T-cell (primary cell): ENCODE measurements around the gene DAZL. TPM values are rescaled to one million over a fixed set of nuclear protein-coding genes. Genes with fewer than 3 reads are reported as not detected.

Experiments
- ATAC-seq, 4 experiments: fragments of 200-7000 bp in 3 of 4; fragments of 150-1000 bp in 1 of 4; cut with Tn5 transposase; replicated peaks in 1 of 4; 1 replicate in 3 of 4; 2 replicates in 1 of 4; pipeline ENCODE4 v1.10.0; 2021; ENCODE audit warnings: moderate library complexity in 3 of 4, mild to moderate bottlenecking in 2 of 4, moderate number of reproducible peaks in 1 of 4
- CTCF ChIA-PET, 2 donors: fragments of 300-600 bp; sonication (Branson Sonifier 250); formaldehyde crosslinking; loops; one replicate each; lab custom pipeline; 2022; ENCODE audit warnings: antibody characterized with exemption in 2 of 2; lab: Charles Lee
- POLR2A ChIA-PET, 2 donors: fragments of 300-600 bp; sonication (Branson Sonifier 250); formaldehyde crosslinking; loops; one replicate each; lab custom pipeline; 2022; ENCODE audit warnings: antibody characterized with exemption in 2 of 2; lab: Charles Lee
- DNase-seq, 35 experiments: peaks; one replicate each; pipeline versions ENCODE4 v3.0.0 to v3.0.0-alpha.2; 2013 to 2023
- H3K27ac ChIP-seq: one replicate; pipeline ENCODE4 v1.5.1; 2013; ENCODE audit warnings: low read length
- H3K27me3 ChIP-seq, 2 experiments: replicated peaks in 1 of 2; 1 replicate in 1 of 2; 2 replicates in 1 of 2; pipeline versions ENCODE4 v1.6.1 to v1.7.0; 2013; ENCODE audit warnings: low read length in 1 of 2, mixed read lengths in 1 of 2; ENCODE audit not compliant: control insufficient read depth in 2 of 2, insufficient read depth in 2 of 2; ENCODE audit errors: extremely low read depth in 1 of 2
- H3K36me3 ChIP-seq, 2 donors: 1 replicate in 1 of 2; 2 replicates in 1 of 2; pipeline versions ENCODE4 v1.6.1 to v1.7.0; 2013; ENCODE audit warnings: low read length in 1 of 2; ENCODE audit not compliant: control insufficient read depth in 2 of 2, insufficient read depth in 1 of 2; ENCODE audit errors: extremely low read depth in 1 of 2
- H3K4me1 ChIP-seq, 2 experiments: 1 replicate in 1 of 2; 2 replicates in 1 of 2; pipeline versions ENCODE4 v1.6.1 to v1.7.0; 2013; ENCODE audit warnings: low read length in 2 of 2, mixed read lengths in 1 of 2; ENCODE audit not compliant: insufficient read depth in 2 of 2, control insufficient read depth in 1 of 2; ENCODE audit errors: extremely low read depth in 1 of 2
- H3K4me3 ChIP-seq, 2 donors: 1 replicate in 1 of 2; 2 replicates in 1 of 2; pipeline versions ENCODE4 v1.5.1 to v1.7.0; 2013; ENCODE audit warnings: mild to moderate bottlenecking in 2 of 2, low read length in 1 of 2, moderate library complexity in 1 of 2; ENCODE audit not compliant: control insufficient read depth in 1 of 2; ENCODE audit errors: extremely low read depth in 1 of 2
- H3K9me3 ChIP-seq: 2 replicates; pipeline ENCODE4 v1.7.0; 2013
- H3K27ac Mint-ChIP-seq, 2 donors: one replicate each; pipeline ENCODE4 v1.8.0; 2020 to 2021; ENCODE audit warnings: mild to moderate bottlenecking in 2 of 2, mixed read lengths in 2 of 2
- H3K27me3 Mint-ChIP-seq, 2 donors: one replicate each; pipeline ENCODE4 v1.8.0; 2021 to 2022; ENCODE audit warnings: mixed read lengths in 2 of 2
- H3K36me3 Mint-ChIP-seq: one replicate; pipeline ENCODE4 v1.8.0; 2021; ENCODE audit warnings: mixed read lengths
- H3K4me1 Mint-ChIP-seq, 3 donors: one replicate each; pipeline ENCODE4 v1.8.0; 2020 to 2022; ENCODE audit warnings: mixed read lengths in 3 of 3, mild to moderate bottlenecking in 1 of 3
- H3K4me3 Mint-ChIP-seq, 3 donors: one replicate each; pipeline ENCODE4 v1.8.0; 2020 to 2022; ENCODE audit warnings: mild to moderate bottlenecking in 3 of 3, mixed read lengths in 3 of 3, moderate library complexity in 3 of 3
- H3K9me3 Mint-ChIP-seq, 3 donors: one replicate each; pipeline ENCODE4 v1.8.0; 2020 to 2022; ENCODE audit warnings: mixed read lengths in 3 of 3
- WGBS: methylation state at CpG from one replicate; pipeline ENCODE4 v1.1.5; 2013; ENCODE audit warnings: missing lambda C conversion rate; ENCODE audit not compliant: insufficient coverage; 5-methylcytosine and 5-hydroxymethylcytosine counted together
- total RNA-seq, 35 experiments: library from RNA in 6 of 35; stranded (reverse) in 6 of 35; fragments of 120-200 nt in 1 of 35; gene quantifications; one replicate each; pipeline versions ENCODE4 v1.2.1 to v1.2.4 and lab custom pipeline; 2013 to 2026

Gene DAZL
- total RNA-seq, 5 donors from 2014 or later (not counting 1 experiment from before 2014, with no cell fraction given) = not detected

GRCh38 chr3:16550305-16550675 is 54.9 kb downstream of the DAZL start:
- no peak overlapping the region for H3K4me3 Mint-ChIP-seq
- WGBS = no CpG with 5 or more reads among the region's 4 CpGs
- no peaks in the 10 kb centered on the region for H3K9me3 Mint-ChIP-seq
- no peaks in the 10 kb centered on the region for H3K36me3 Mint-ChIP-seq
- CTCF ChIA-PET = interaction anchor here (0.5 to 1.9 kb wide), 13 partner anchors 24 to 721 kb away, joined by 3 to 15 read pairs (median 4); partner anchors contain the start of genes DPH3 (in 1 of the 2) and OXNAD1 (in 1 of the 2)
- POLR2A ChIA-PET = interaction anchor here in 1 of 2 donors (1.0 kb wide), 2 partner anchors 264 to 282 kb away, joined by 4 read pairs; no protein-coding TSS in a partner anchor
- peaks cover 0 to 4% of the 10 kb centered on the region in 2 experiments for H3K27me3 ChIP-seq
- no peak overlapping the region for H3K27ac ChIP-seq
- H3K4me3 ChIP-seq = no peak overlapping the region
- no peak overlapping the region for H3K27ac Mint-ChIP-seq
- peaks cover 6 to 9% (median 6%) of the 10 kb centered on the region in 3 donors for H3K4me1 Mint-ChIP-seq
- H3K36me3 ChIP-seq = no peaks in the 10 kb centered on the region
- peaks cover 3 to 9% of the 10 kb centered on the region in 2 donors for H3K27me3 Mint-ChIP-seq
- H3K4me1 ChIP-seq = peaks cover 2 to 8% of the 10 kb centered on the region in 2 experiments
- no peaks in the 10 kb centered on the region for H3K9me3 ChIP-seq
- no peak for DNase-seq
- no peak for ATAC-seq

- H3K27me3 ChIP-seq = peaks cover 0 to 4% of the 10 kb centered on the region in 2 experiments
- ATAC-seq (no peak), DNase-seq (no peak)
- no CpG with 5 or more reads among the region's 4 CpGs for WGBS
- Mint-ChIP-seq H3K4me3 (no peak overlapping the region), H3K36me3 (no peaks in the 10 kb centered on the region), H3K4me1 (peaks cover 6 to 9% (median 6%) of the 10 kb centered on the region in 3 donors), H3K9me3 (no peaks in the 10 kb centered on the region), H3K27ac (no peak overlapping the region), H3K27me3 (peaks cover 3 to 9% of the 10 kb centered on the region in 2 donors)
- CTCF ChIA-PET = interaction anchor here in 1 of 2 donors (0.6 to 1.3 kb wide), 2 partner anchors 263 to 267 kb away, joined by 3 to 6 read pairs; no protein-coding TSS in a partner anchor
- H3K4me3 ChIP-seq = no peak overlapping the region
- POLR2A ChIA-PET = no interaction called here
- H3K9me3 ChIP-seq = no peaks in the 10 kb centered on the region
- H3K36me3 ChIP-seq = no peaks in the 10 kb centered on the region
- no peak overlapping the region for H3K27ac ChIP-seq
- peaks cover 2 to 9% of the 10 kb centered on the region in 2 experiments for H3K4me1 ChIP-seq
Observed at GRCh38 chr3:16548721-16549120, 56.5 kb downstream of the DAZL start.

DNA sequence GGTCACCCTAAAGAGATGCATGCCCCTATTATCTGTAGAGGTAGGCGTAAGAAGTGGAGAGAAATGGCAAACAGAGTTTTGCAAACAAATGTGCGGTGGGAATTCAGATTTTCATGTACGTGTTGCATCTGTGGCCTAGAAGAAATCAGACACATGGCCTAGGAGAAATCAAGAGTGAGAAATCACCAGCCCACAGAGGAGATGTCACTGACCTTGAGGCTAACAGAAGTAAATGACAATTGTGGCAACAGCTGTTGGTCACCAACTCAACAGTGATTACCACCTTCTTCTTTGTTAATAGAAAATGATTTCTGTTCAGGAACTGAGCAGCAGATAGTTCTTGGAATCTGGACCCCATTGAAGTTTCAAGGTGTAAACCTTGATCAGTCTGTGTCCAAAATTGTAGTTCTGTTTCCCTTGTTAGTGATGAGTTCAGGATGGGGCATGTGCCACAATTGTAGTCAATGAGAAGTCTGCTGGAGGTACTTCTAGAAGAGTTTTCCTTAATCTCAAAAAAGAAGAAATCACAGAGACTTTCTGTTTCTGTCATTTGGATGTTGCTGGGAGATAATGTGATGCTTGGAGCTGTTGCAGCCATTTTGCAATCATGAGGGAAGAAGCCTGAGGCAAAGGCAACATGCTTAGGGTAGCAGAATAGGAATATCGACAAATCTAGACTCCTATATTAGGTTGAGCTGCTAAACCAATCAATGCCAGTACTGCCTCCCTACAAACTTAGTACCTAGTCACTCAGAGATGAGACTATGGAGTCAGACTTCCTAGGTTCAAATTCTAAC is 57.5 kb downstream of the DAZL start:
- CTCF ChIA-PET = interaction anchor here in 1 of 2 donors (0.6 to 0.8 kb wide), 2 partner anchors 266 to 304 kb away, joined by 3 to 6 read pairs; no protein-coding TSS in a partner anchor
- H3K36me3 ChIP-seq = no peaks in the 10 kb centered on the region
- H3K27ac ChIP-seq = no peak overlapping the region
- Mint-ChIP-seq H3K36me3 (no peaks in the 10 kb centered on the region), H3K27me3 (peaks cover 3 to 6% of the 10 kb centered on the region in 2 donors), H3K9me3 (no peaks in the 10 kb centered on the region), H3K4me1 (peaks cover 6 to 9% (median 6%) of the 10 kb centered on the region in 3 donors), H3K4me3 (no peak overlapping the region), H3K27ac (no peak overlapping the region)
- POLR2A ChIA-PET = interaction anchor here in 1 of 2 donors (0.5 kb wide), 1 partner anchor 14 kb away, joined by 3 read pairs; no protein-coding TSS in a partner anchor
- H3K9me3 ChIP-seq = no peaks in the 10 kb centered on the region
- WGBS = 97% methylated on average over 3 of the region's 4 CpGs
- H3K4me1 ChIP-seq = peaks cover 2 to 9% of the 10 kb centered on the region in 2 experiments
- DNase-seq = no peak
- no peak overlapping the region for H3K4me3 ChIP-seq
- no peak for ATAC-seq
- H3K27me3 ChIP-seq = peaks cover 0 to 4% of the 10 kb centered on the region in 2 experiments

DNA sequence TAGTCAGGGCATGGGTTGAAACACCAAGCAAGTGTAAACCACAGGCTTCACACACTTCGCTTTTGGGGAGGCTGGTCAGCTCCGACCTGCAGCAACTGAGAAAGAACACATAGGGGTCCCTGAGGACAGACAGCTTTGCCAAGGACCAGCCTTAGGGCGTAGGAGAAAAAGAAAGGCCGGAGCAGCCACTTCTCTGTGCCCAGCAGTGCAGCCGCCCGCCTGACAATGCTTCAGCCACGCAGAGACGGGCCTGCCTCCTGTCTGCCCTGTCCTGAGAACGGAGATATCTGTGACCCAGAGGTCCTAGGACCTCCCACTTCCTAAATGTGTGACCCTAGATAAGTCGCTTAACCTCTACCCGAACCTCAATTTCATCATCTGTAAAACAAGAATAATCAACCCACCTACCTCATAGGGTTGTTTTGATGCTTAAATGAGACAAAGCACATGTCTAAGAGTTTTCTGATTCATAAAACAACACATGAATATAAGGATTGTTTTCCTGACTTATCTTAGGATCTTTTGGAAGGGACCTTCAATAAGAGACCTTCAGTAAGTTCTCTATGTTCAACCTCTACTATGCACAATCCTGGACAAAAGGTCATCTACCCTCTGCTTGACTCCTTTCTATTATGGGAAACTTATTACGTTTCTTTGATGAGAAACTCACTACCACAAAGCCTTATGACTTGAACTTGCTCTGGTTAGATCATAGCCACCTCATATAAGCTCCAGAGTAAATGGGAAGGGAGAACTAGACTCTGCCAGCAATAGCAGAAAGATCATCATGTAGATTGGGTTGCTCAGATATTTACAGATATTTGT is 58.8 kb downstream of the DAZL start:
- Histone ChIP-seq H3K36me3 (no peaks in the 10 kb centered on the region), H3K27me3 (no peaks in the 10 kb centered on the region), H3K9me3 (no peaks in the 10 kb centered on the region), H3K27ac (no peak overlapping the region), H3K4me1 (peaks cover 2 to 9% of the 10 kb centered on the region in 2 experiments), H3K4me3 (no peak overlapping the region)
- Mint-ChIP-seq H3K4me3 (no peak overlapping the region), H3K27me3 (peaks cover 0 to 3% of the 10 kb centered on the region in 2 donors), H3K4me1 (peaks cover 6 to 9% (median 6%) of the 10 kb centered on the region in 3 donors), H3K36me3 (no peaks in the 10 kb centered on the region), H3K27ac (no peak overlapping the region), H3K9me3 (no peaks in the 10 kb centered on the region)
- ChIA-PET POLR2A (no interaction called here), CTCF (interaction anchor here in 1 of 2 donors (0.8 kb wide), 1 partner anchor 302 kb away, joined by 3 read pairs; no protein-coding TSS in a partner anchor)
- DNase-seq = no peak
- WGBS = 54% methylated on average over 9 of the region's 12 CpGs
- no peak for ATAC-seq

GRCh38 chr3:16545413-16546185 is 59.6 kb downstream of the DAZL start:
- DNase-seq (no peak), ATAC-seq (no peak)
- POLR2A ChIA-PET = interaction anchor here in 1 of 2 donors (0.6 kb wide), 1 partner anchor 18 kb away, joined by 3 read pairs; no protein-coding TSS in a partner anchor
- no peaks in the 10 kb centered on the region for H3K36me3 Mint-ChIP-seq
- H3K9me3 Mint-ChIP-seq = no peaks in the 10 kb centered on the region
- 88% methylated on average over 6 of the region's 10 CpGs for WGBS
- H3K9me3 ChIP-seq = no peaks in the 10 kb centered on the region
- H3K27me3 ChIP-seq = no peaks in the 10 kb centered on the region
- no peak overlapping the region for H3K27ac Mint-ChIP-seq
- H3K27ac ChIP-seq = no peak overlapping the region
- H3K36me3 ChIP-seq = no peaks in the 10 kb centered on the region
- peaks cover 2 to 6% of the 10 kb centered on the region in 2 experiments for H3K4me1 ChIP-seq
- no peaks in the 10 kb centered on the region for H3K27me3 Mint-ChIP-seq
- no peak overlapping the region for H3K4me3 Mint-ChIP-seq
- no peak overlapping the region for H3K4me3 ChIP-seq
- peaks cover under 1 to 2% (median 1%) of the 10 kb centered on the region in 3 donors for H3K4me1 Mint-ChIP-seq
- CTCF ChIA-PET = interaction anchor here in 1 of 2 donors (0.7 kb wide), 1 partner anchor 28 kb away, joined by 3 read pairs; no protein-coding TSS in a partner anchor
